Mesodermal cell (in vitro differentiated cells): ENCODE data around the gene GASK1B.

Experiments
- H3K27ac ChIP-seq: 2 replicates; pipeline ENCODE4 v1.7.0; 2013; ENCODE audit warnings: mild to moderate bottlenecking, low read depth, low read length, moderate library complexity; ENCODE audit not compliant: severe bottlenecking
- H3K36me3 ChIP-seq: 2 replicates; pipeline ENCODE4 v1.7.1; 2013; ENCODE audit warnings: mild to moderate bottlenecking, low read length, moderate library complexity; ENCODE audit not compliant: control insufficient read depth, insufficient read depth
- H3K4me1 ChIP-seq: one replicate; pipeline ENCODE4 v1.7.1; 2013; ENCODE audit warnings: mild to moderate bottlenecking, low read length; ENCODE audit not compliant: insufficient read depth, control insufficient read depth, poor library complexity, severe bottlenecking
- H3K4me3 ChIP-seq: 2 replicates; pipeline ENCODE4 v1.7.0; 2013; ENCODE audit warnings: low read length, control low read depth, mild to moderate bottlenecking; ENCODE audit not compliant: insufficient read depth, poor library complexity, severe bottlenecking; ENCODE audit errors: extremely low read depth
- H3K9me3 ChIP-seq: 2 replicates; pipeline ENCODE4 v1.7.1; 2013; ENCODE audit warnings: mild to moderate bottlenecking, low read length, moderate library complexity; ENCODE audit not compliant: control insufficient read depth
- WGBS, 2 experiments: methylation state at CpG; one replicate each; pipeline ENCODE4 v1.1.5; 2013; ENCODE audit warnings: missing lambda C conversion rate in 2 of 2; ENCODE audit not compliant: insufficient coverage in 2 of 2; 5-methylcytosine and 5-hydroxymethylcytosine counted together

GASK1B gene

DNA sequence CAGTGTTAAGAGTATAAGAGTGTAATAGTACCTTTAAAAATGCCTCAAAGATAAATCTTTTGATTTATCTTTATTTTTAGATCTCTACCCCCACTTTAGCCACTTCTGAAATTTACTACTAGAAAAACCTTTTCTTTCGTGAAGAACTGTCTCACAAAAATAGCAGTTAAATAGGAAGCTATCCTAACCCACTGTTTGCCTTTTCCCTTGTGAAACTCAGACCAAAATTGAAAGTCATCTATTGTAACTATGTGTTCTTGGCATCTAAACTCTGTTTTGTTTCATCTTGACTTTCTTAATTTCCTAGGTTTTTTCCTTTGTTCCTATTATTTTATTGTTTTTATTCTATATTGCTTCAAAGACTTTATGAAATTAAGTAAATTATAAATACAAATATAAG, 29.7 kb upstream of the GASK1B start:
- peaks cover 3% of the 10 kb centered on the region for H3K4me1 ChIP-seq
- H3K36me3 ChIP-seq: no peaks in the 10 kb centered on the region
- H3K4me3 ChIP-seq: no peak overlapping the region
- no peak overlapping the region for H3K27ac ChIP-seq
- no peaks in the 10 kb centered on the region for H3K9me3 ChIP-seq
- WGBS, 2 experiments: 83% methylated on average over 1 of the region's 1 CpG; no CpG with 5 or more reads in 1 of the 2 experiments

GRCh38 chr4:158201876-158202275, 29.1 kb upstream of the GASK1B start:
- no peak overlapping the region for H3K4me3 ChIP-seq
- H3K27ac ChIP-seq: no peak overlapping the region
- H3K9me3 ChIP-seq: no peaks in the 10 kb centered on the region

DNA sequence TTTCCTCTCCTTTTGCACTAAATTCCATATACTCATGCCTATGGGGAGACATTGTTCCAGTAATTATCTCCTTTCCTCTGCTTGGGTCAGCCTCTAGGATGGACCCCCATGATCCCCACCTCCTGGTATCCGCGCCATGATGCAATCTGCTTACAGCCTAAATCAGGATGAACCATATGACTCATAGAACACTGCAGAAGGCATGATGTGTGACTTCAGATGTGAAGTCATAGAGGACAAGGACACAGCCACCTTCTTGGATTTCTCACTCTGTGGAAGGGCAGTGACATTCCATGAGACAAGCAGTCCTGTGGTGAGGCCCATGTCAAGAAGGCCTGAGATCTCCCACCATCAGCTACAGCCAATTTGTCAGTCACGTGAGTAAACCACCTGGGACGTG, 28.5 kb upstream of the GASK1B start:
- no peak overlapping the region for H3K27ac ChIP-seq
- peaks cover 3% of the 10 kb centered on the region for H3K4me1 ChIP-seq
- WGBS, 2 experiments: 93 to 94% methylated on average over 2 to 4 of the region's 4 CpGs
- no peaks in the 10 kb centered on the region for H3K9me3 ChIP-seq
- H3K4me3 ChIP-seq: no peak overlapping the region
- no peaks in the 10 kb centered on the region for H3K36me3 ChIP-seq

More at GRCh38 chr4:158201876-158202275, 29.1 kb upstream of the GASK1B start:
- no peaks in the 10 kb centered on the region for H3K36me3 ChIP-seq
- H3K4me1 ChIP-seq: peaks cover 3% of the 10 kb centered on the region

- Histone ChIP-seq H3K9me3 (no peaks in the 10 kb centered on the region), H3K4me1 (peaks cover 3% of the 10 kb centered on the region)
- WGBS, 2 experiments: 87 to 90% methylated on average over 2 to 3 of the region's 3 CpGs
Measured at GRCh38 chr4:158200214-158200613, 27.4 kb upstream of the GASK1B start.

DNA sequence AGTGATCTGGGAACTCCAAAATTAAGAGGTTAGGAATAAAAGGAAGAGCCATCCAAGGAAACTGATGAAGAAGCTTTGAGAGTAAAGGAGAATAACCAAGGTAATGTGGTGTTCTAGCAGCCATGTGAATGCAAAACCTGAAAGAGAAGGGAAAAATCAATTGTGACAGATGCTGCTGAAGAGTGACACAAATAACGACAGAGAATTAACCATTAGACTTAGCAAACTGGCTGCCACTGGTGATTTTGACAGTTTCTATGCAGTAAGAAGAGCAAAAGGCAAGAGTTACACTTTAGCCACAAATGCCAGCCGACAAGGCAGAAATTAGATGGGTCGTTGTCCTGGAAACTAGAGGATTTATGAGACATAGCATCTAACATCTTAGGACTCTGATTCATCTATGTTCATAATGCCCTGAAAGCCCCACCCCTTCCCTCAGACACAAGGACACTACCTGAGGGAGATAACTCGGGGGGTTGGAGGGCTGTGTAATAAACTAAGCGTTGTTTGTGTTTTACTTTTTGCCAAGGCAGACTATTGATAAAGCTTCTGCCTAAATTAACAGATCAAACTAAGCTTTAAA, 24.5 kb upstream of the GASK1B start:
- WGBS, 2 experiments: 89 to 100% methylated on average over 3 of the region's 5 CpGs
- no peak overlapping the region for H3K27ac ChIP-seq
- no peaks in the 10 kb centered on the region for H3K36me3 ChIP-seq

More at GRCh38 chr4:158200214-158200613, 27.4 kb upstream of the GASK1B start:
- H3K4me3 ChIP-seq: no peak overlapping the region
- no peak overlapping the region for H3K27ac ChIP-seq
- no peaks in the 10 kb centered on the region for H3K36me3 ChIP-seq

DNA sequence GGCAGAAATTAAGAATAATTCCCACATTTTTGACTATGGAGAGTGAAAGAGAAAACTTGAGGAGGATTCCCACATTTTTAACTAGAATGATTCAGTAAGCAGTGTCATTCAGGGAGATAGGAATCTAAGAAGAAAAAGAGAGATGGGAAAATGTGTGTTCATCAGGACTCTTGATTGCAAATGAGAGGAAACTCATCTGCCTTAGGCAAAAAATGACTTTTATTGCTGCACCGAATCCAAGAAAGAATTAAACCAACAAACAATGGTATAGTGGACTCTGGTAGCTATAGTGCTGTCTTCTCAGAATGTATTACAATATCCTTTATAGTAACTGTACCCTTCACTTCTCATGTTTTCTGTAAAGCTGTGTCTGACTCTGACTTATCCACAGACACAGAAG, 22.5 kb upstream of the GASK1B start:
- Histone ChIP-seq H3K4me1 (no peaks in the 10 kb centered on the region), H3K36me3 (no peaks in the 10 kb centered on the region), H3K9me3 (no peaks in the 10 kb centered on the region), H3K4me3 (no peak overlapping the region), H3K27ac (no peak overlapping the region)
- no CpG with 5 or more reads among the region's 1 CpG for WGBS, 2 experiments

More for the DNA sequence above, 24.5 kb upstream of the GASK1B start:
- Histone ChIP-seq H3K4me3 (no peak overlapping the region), H3K4me1 (peaks cover 3% of the 10 kb centered on the region), H3K9me3 (no peaks in the 10 kb centered on the region)

- WGBS, 2 experiments: 40 to 51% methylated on average over 2 of the region's 3 CpGs
Measured at GRCh38 chr4:158193171-158193749, 20.4 kb upstream of the GASK1B start.

DNA sequence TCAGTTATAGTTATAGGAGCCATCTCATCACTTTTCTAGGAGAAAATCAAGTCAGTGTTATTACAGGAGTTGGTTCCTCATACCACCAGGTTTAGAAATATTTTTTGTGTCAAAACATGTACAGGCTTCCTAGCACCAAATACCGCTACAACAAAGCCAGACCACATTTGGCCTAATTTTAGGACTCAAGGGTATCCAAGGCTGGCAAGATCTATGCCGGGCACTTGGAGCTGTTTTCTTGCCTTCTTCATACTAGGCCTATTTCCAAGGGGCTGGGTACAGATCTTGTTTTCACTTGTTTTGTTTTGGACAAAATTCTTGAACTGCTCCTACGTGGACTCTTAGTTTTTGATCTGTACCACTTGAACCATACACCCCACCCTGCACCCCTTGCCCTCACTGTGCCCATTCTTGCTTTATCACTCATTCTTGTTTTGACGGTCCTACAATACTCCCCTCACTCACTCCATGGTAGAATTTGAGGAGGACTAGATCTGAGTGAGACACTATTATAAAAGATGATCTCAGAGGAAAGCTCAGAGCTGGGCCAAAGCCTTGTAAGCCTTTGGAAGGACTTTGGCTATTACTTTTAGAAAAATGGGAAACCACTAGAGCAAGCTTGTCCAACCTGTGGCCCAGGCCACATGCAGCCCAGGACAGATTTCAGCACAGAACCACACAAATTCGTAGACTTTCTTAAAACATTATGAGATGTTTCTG, 19.8 kb upstream of the GASK1B start:
- Histone ChIP-seq H3K4me3 (no peak overlapping the region), H3K36me3 (no peaks in the 10 kb centered on the region), H3K27ac (no peak overlapping the region), H3K4me1 (no peaks in the 10 kb centered on the region), H3K9me3 (no peaks in the 10 kb centered on the region)
- WGBS, 2 experiments: 100% methylated on average over 2 of the region's 5 CpGs

More at GRCh38 chr4:158193171-158193749, 20.4 kb upstream of the GASK1B start:
- H3K27ac ChIP-seq: no peak overlapping the region
- no peaks in the 10 kb centered on the region for H3K9me3 ChIP-seq
- no peak overlapping the region for H3K4me3 ChIP-seq
- no peaks in the 10 kb centered on the region for H3K4me1 ChIP-seq
- H3K36me3 ChIP-seq: no peaks in the 10 kb centered on the region

DNA sequence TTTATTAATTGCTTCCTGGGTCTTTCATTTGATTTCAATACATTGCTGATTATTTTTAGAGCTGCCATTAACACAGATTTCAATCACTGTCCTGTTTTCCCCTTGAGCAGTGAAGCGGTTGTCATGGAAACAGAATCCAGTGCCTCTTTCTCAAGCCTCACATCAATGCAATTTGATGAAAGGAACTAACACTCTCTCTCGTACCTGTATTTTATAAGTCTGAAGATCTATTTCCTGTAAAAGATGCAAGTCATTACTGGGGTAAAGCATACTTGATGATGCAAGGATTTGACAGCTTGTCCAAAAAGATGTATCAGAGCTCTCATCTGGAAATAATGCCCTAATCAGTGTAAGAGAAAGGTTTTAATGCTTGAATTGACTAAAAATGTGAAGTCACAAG, 17.9 kb upstream of the GASK1B start:
- no peak overlapping the region for H3K4me3 ChIP-seq
- no peaks in the 10 kb centered on the region for H3K9me3 ChIP-seq
- no peak overlapping the region for H3K27ac ChIP-seq
- WGBS, 2 experiments: 89% methylated on average over 1 of the region's 2 CpGs; no CpG with 5 or more reads in 1 of the 2 experiments
- no peaks in the 10 kb centered on the region for H3K4me1 ChIP-seq
- no peaks in the 10 kb centered on the region for H3K36me3 ChIP-seq

GRCh38 chr4:158189422-158189821, 16.6 kb upstream of the GASK1B start:
- 86 to 94% methylated on average over 1 of the region's 1 CpG for WGBS, 2 experiments
- Histone ChIP-seq H3K4me3 (no peak overlapping the region), H3K9me3 (no peaks in the 10 kb centered on the region)

GRCh38 chr4:158186815-158187214, 14.0 kb upstream of the GASK1B start:
- Histone ChIP-seq H3K36me3 (no peaks in the 10 kb centered on the region), H3K4me1 (no peaks in the 10 kb centered on the region), H3K27ac (no peak overlapping the region), H3K4me3 (no peak overlapping the region), H3K9me3 (no peaks in the 10 kb centered on the region)
- no CpG with 5 or more reads among the region's 2 CpGs for WGBS, 2 experiments

More at GRCh38 chr4:158189422-158189821, 16.6 kb upstream of the GASK1B start:
- H3K4me1 ChIP-seq: no peaks in the 10 kb centered on the region
- no peak overlapping the region for H3K27ac ChIP-seq
- no peaks in the 10 kb centered on the region for H3K36me3 ChIP-seq
